GM12865 (cell line): Measurements from ENCODE around the gene FAM200A.
"Not testable (repeated sequence)": the region's sequence is repeated elsewhere in the genome, so short reads cannot be mapped to it uniquely, and the experiment has no call there.

Experiments used
- DNase-seq: peaks from one replicate; pipeline ENCODE4 v3.0.0; 2010; ENCODE audit warnings: low read depth
- H3K4me3 ChIP-seq: 2 replicates; pipeline ENCODE4 v1.5.1; 2011; ENCODE audit warnings: mild to moderate bottlenecking, low read depth, low read length, control low read depth
- TF ChIP-seq, protein P1 (sequence below): IDR thresholded peaks from 2 replicates; pipeline ENCODE4 v1.5.1; 2011; ENCODE audit warnings: low read length, control low read depth, low read depth, inconsistent platforms; ENCODE audit not compliant: insufficient read depth; ENCODE audit errors: missing control alignments

The FAM200A gene

GRCh38 chr7:99557940-99558305 is 6.0 kb upstream of the FAM200A start:
- DNase-seq: peak; percentile 21
- peak overlapping the region; percentile 92 for H3K4me3 ChIP-seq
- TF ChIP-seq, protein P1, sequence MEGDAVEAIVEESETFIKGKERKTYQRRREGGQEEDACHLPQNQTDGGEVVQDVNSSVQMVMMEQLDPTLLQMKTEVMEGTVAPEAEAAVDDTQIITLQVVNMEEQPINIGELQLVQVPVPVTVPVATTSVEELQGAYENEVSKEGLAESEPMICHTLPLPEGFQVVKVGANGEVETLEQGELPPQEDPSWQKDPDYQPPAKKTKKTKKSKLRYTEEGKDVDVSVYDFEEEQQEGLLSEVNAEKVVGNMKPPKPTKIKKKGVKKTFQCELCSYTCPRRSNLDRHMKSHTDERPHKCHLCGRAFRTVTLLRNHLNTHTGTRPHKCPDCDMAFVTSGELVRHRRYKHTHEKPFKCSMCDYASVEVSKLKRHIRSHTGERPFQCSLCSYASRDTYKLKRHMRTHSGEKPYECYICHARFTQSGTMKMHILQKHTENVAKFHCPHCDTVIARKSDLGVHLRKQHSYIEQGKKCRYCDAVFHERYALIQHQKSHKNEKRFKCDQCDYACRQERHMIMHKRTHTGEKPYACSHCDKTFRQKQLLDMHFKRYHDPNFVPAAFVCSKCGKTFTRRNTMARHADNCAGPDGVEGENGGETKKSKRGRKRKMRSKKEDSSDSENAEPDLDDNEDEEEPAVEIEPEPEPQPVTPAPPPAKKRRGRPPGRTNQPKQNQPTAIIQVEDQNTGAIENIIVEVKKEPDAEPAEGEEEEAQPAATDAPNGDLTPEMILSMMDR: no peak

DNA sequence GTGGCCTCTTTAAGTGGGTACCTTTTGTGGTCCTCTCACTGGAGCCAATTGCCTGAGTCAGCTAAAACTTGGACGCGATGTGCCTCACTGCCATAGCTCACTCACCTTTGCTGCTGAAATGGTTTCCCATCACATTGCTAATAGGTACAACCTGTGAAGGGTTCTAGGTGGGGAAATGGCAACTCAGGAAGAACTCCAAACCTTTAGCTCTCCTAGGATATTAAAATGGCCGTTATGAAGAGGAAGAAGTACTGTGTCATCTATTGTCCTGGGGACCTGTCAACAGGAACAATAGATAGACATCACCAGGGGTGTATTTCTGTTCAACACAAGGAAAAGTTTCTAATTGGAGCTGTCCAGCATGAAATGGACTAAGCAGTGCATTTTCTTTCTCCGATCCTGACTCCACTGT is 5.3 kb upstream of the FAM200A start:
- TF ChIP-seq, protein P1: no peak
- no peak for DNase-seq
- H3K4me3 ChIP-seq: peak overlapping the region; percentile 92

GRCh38 chr7:99554939-99555338 is 3.0 kb upstream of the FAM200A start:
- TF ChIP-seq, protein P1: no peak
- H3K4me3 ChIP-seq: no peak overlapping the region
- DNase-seq: no peak

- TF ChIP-seq, protein P1: no peak
- DNase-seq: no peak
Measured at GRCh38 chr7:99553039-99553438, 1.1 kb upstream of the FAM200A start.

GRCh38 chr7:99551334-99551733 is 580 bp downstream of the FAM200A start:
- no peak for DNase-seq
- H3K4me3 ChIP-seq: peak overlapping the region; percentile 65
- TF ChIP-seq, protein P1: no peak

More at GRCh38 chr7:99553039-99553438, 1.1 kb upstream of the FAM200A start:
- no peak overlapping the region for H3K4me3 ChIP-seq

DNA sequence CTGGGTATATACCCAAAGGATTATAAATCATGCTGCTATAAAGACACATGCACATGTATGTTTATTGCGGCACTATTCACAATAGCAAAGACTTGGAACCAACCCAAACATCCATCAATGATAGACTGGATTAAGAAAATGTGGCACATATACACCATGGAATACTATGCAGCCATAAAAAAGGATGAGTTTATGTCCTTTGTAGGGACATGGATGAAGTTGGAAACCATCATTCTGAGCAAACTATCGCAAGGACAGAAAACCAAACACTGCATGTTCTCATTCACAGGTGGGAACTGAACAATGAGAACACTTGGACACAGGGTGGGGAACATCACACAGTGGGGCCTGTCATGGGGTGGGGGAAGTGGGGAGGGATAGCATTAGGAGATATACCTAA is 2.4 kb downstream of the FAM200A start:
- not testable (repeated sequence) for DNase-seq

DNA sequence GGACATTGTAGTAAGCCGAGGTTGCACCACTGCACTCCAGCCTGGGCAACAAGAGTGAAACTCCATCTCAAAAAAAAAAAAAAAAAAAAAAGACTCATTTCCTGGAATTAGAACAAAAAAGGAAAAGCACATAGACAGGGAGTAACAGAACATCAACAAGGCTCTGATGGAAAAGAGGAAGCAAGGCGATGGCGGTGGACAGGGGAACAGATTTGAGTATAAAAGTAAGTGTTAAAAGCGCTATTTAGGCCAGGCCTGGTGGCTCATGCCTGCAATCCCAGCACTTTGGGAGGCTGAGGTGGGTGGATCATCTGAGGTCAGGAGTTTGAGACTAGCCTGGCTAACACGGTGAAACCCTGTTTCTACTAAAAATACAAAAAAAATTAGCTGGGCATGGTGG is 6.6 kb downstream of the FAM200A start:
- not testable (repeated sequence) for H3K4me3 ChIP-seq, DNase-seq

More for the DNA sequence above, 2.4 kb downstream of the FAM200A start:
- not testable (repeated sequence) for H3K4me3 ChIP-seq

DNA sequence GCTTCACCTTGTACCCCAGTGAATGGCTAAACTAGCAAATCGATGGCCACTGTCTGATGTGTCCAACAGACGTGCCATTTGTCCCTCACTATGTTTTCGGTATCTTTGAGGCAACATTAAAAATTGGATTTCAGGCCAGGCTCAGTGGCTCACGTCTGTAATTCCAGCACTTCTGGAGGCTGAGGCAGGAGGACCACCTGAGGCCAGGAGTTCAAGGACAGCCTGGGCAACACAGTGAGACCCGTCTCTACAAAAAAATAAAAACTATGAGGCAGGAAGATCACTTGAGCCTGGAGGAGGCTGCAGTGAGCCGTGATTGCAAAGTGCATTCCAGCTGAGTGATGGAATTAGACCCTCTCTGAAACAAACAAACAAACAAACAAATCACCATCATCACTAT is 8.0 kb downstream of the FAM200A start:
- TF ChIP-seq, protein P1: no peak
- DNase-seq: no peak
- H3K4me3 ChIP-seq: no peak overlapping the region
